NB4 (cell line): ENCODE measurements around the gene LAMA5.

Experiments used
- CTCF ChIP-seq: IDR thresholded peaks from one replicate; pipeline ENCODE4 v1.5.1; 2012; ENCODE audit warnings: low read depth, low read length
- MAX ChIP-seq: IDR thresholded peaks from 2 replicates; pipeline ENCODE4 v1.6.1; 2011; ENCODE audit warnings: low read depth, low read length
- MYC ChIP-seq: IDR thresholded peaks from 2 replicates; pipeline ENCODE4 v1.6.1; 2011; ENCODE audit warnings: low read depth, low read length
- POLR2A ChIP-seq: IDR thresholded peaks from 2 replicates; pipeline ENCODE4 v1.6.1; 2011; ENCODE audit warnings: mild to moderate bottlenecking; ENCODE audit not compliant: insufficient read length; ENCODE audit errors: extremely low read depth

- TF ChIP-seq CTCF (no peak), MYC (no peak), POLR2A (no peak), MAX (no peak)
Observed at GRCh38 chr20:62307226-62308101, 59.6 kb downstream of the LAMA5 start.
